HepG2 (cell line): ENCODE data around the gene GPS1. TPM values are rescaled to one million over a fixed set of nuclear protein-coding genes. Genes with fewer than 3 reads are reported as not detected.

Source experiments
- ARID2 ChIP-seq: sonication (generic); formaldehyde crosslinking; IDR thresholded peaks from 2 replicates; pipeline ENCODE4 v1.8.1; 2022; ENCODE audit warnings: mild to moderate bottlenecking, missing genetic modification reagents, borderline replicate concordance
- FOXK2 ChIP-seq: fragments of 450-650 bp; IDR thresholded peaks from 2 replicates; pipeline ENCODE4 v1.6.1; 2016
- GATAD2A ChIP-seq: IDR thresholded peaks from 2 replicates; pipeline ENCODE4 v1.6.1; 2016
- HOXA3 ChIP-seq: sonication (generic); formaldehyde crosslinking; IDR thresholded peaks from 2 replicates; pipeline ENCODE4 v1.5.0; 2020; ENCODE audit warnings: missing genetic modification reagents
- MIER2 ChIP-seq: IDR thresholded peaks from 2 replicates; pipeline ENCODE4 v1.6.1; 2016; ENCODE audit warnings: missing biosample characterization, missing genetic modification reagents
- NFRKB ChIP-seq: fragments of 450-650 bp; IDR thresholded peaks from 2 replicates; pipeline ENCODE4 v1.6.1; 2017
- RXRA ChIP-seq: sonication (generic); formaldehyde crosslinking; IDR thresholded peaks from 2 replicates; pipeline ENCODE4 v1.5.1; 2020; ENCODE audit warnings: missing genetic modification reagents
- TAF1 ChIP-seq: sonication (generic); formaldehyde crosslinking; IDR thresholded peaks from 2 replicates; pipeline ENCODE4 v1.4.0; 2020; ENCODE audit warnings: missing genetic modification reagents
- TBX2 ChIP-seq: sonication (generic); formaldehyde crosslinking; IDR thresholded peaks from 2 replicates; pipeline ENCODE4 v1.5.0; 2020; ENCODE audit warnings: missing genetic modification reagents, mild to moderate bottlenecking, borderline replicate concordance
- ZBTB33 ChIP-seq: sonication (generic); formaldehyde crosslinking; IDR thresholded peaks from 2 replicates; pipeline ENCODE4 v1.4.0; 2020; ENCODE audit warnings: missing genetic modification reagents
- ZC3H4 ChIP-seq: sonication (generic); formaldehyde crosslinking; IDR thresholded peaks from 2 replicates; pipeline ENCODE4 v1.4.0; 2020; ENCODE audit warnings: missing genetic modification reagents, borderline replicate concordance
- ZKSCAN5 ChIP-seq: sonication (generic); formaldehyde crosslinking; IDR thresholded peaks from 2 replicates; pipeline ENCODE4 v1.5.1; 2020; ENCODE audit warnings: mild to moderate bottlenecking, missing genetic modification reagents
- ZNF296 ChIP-seq: sonication (generic); formaldehyde crosslinking; conservative IDR thresholded peaks from 2 replicates; pipeline ENCODE4 v1.5.0; 2020; ENCODE audit warnings: mild to moderate bottlenecking, missing genetic modification reagents
- ZNF451 ChIP-seq: sonication (generic); formaldehyde crosslinking; IDR thresholded peaks from 2 replicates; pipeline ENCODE4 v1.5.0; 2020; ENCODE audit warnings: mild to moderate bottlenecking, missing genetic modification reagents
- ZNF589 ChIP-seq: sonication (generic); formaldehyde crosslinking; conservative IDR thresholded peaks from 2 replicates; pipeline ENCODE4 v1.8.0; 2022; ENCODE audit warnings: mild to moderate bottlenecking, moderate library complexity, missing genetic modification reagents
- ZNF678 ChIP-seq: sonication (generic); formaldehyde crosslinking; IDR thresholded peaks from 2 replicates; pipeline ENCODE4 v1.4.0; 2020; ENCODE audit warnings: mild to moderate bottlenecking, missing genetic modification reagents
- ZNF75D ChIP-seq: sonication (generic); formaldehyde crosslinking; IDR thresholded peaks from 2 replicates; pipeline ENCODE4 v1.8.1; 2023; ENCODE audit warnings: missing genetic modification reagents, mild to moderate bottlenecking, borderline replicate concordance
- polyA plus RNA-seq, 8 experiments: library from polyadenylated mRNA; depleted of rRNA in 3 of 8; stranded (reverse) in 7 of 8; unstranded in 1 of 8; fragments of >200 nt; fragmentation: Illumina TruSeq in 4 of 8; extraction: Trizol in 4 of 8; gene quantifications; 2 replicates each; pipeline versions ENCODE4 v1.2.1 to v1.2.3, GENCODE V29; 2011 to 2016; ENCODE audit warnings: low read depth in 4 of 8, missing spikeins in 1 of 8, mixed read lengths in 1 of 8; ENCODE audit not compliant: insufficient read depth in 1 of 8
- total RNA-seq, 5 experiments: library from RNA; depleted of rRNA; stranded (reverse); fragments of >200 nt; fragmentation: Illumina TruSeq; extraction: Trizol; gene quantifications; 2 replicates each; pipeline ENCODE4 v1.2.3, GENCODE V29; 2016; ENCODE audit warnings: low read depth in 1 of 5

GPS1 gene
- total and polyA plus RNA-seq, 2 of the 13 experiments (the other 11 are each of a cell fraction or from before 2014, with no cell fraction given): 124 to 128 TPM

GRCh38 chr17:82016061-82016874 lies 35.4 kb upstream of the GPS1 start (continued):
- TF ChIP-seq GATAD2A (CRISPR knock-in tag): no peak
- peak; percentile 57; the same call in 1 of the 2 replicates for TF ChIP-seq ZNF589
- TF ChIP-seq TBX2 (CRISPR knock-in tag): no peak
- TF ChIP-seq HOXA3 (CRISPR knock-in tag): peak; percentile 64; the same call in 1 of the 2 replicates
- peak; percentile 4; the same call in 1 of the 2 replicates for TF ChIP-seq RXRA (CRISPR knock-in tag)
- TF ChIP-seq NFRKB: no peak
- no peak; the same call in 1 of the 2 replicates for TF ChIP-seq ZNF296 (CRISPR knock-in tag)
- TF ChIP-seq ARID2 (CRISPR knock-in tag): peak; percentile 70; the same call in 1 of the 2 replicates
- TF ChIP-seq ZNF678 (CRISPR knock-in tag): no peak
- TF ChIP-seq FOXK2: no peak
- no peak for TF ChIP-seq ZNF451 (CRISPR knock-in tag)
- peak; percentile 26; the same call in 1 of the 2 replicates for TF ChIP-seq ZC3H4
- TF ChIP-seq ZBTB33 (CRISPR knock-in tag): peak; percentile 91
- TF ChIP-seq TAF1: 0 out of 2 replicates have a peak, but pooled peaks have one; percentile 15
- TF ChIP-seq ZNF75D (CRISPR knock-in tag): no peak
- TF ChIP-seq MIER2 (CRISPR knock-in tag): no peak
- TF ChIP-seq ZKSCAN5 (CRISPR knock-in tag): no peak
